Lower leg skin (tissue), 4 donors: ENCODE data around the gene SMG1. TPM values are rescaled to one million over a fixed set of nuclear protein-coding genes. Genes with fewer than 3 reads are reported as not detected.
"Not testable (repeated sequence)": the region's sequence is repeated elsewhere in the genome, so short reads cannot be mapped to it uniquely, and the experiment has no call there.

ENCODE experiments used
- DNase-seq, 2 donors: peaks; one replicate each; pipeline ENCODE4 v3.0.0-alpha.2; 2019; ENCODE audit warnings: low spot score in 2 of 2
- H3K4me3 ChIP-seq: fragments of 200-600 bp; sonication (generic); 2 replicates; pipeline ENCODE4 v1.5.1; 2017; ENCODE audit warnings: mild to moderate bottlenecking, low read depth; ENCODE audit not compliant: poor library complexity, severe bottlenecking
- CTCF ChIP-seq, 3 donors: fragments of 450-650 bp; IDR thresholded peaks; one replicate each; pipeline ENCODE4 v1.5.1; 2016; ENCODE audit warnings: antibody characterized with exemption in 3 of 3, mild to moderate bottlenecking in 3 of 3, moderate library complexity in 2 of 3
- POLR2A ChIP-seq, 2 donors: fragments of 450-650 bp; IDR thresholded peaks; one replicate each; pipeline ENCODE4 v1.6.1; 2016 to 2017; ENCODE audit warnings: antibody characterized with exemption in 2 of 2, mild to moderate bottlenecking in 1 of 2, moderate library complexity in 1 of 2
- WGBS, 2 donors: methylation state at CpG; one replicate each; pipeline ENCODE4 v1.1.5; 2018; 5-methylcytosine and 5-hydroxymethylcytosine counted together
- intact Hi-C: fragments of 100-400 bp; cut with DNase I; formaldehyde crosslinking; loops from one replicate; pipeline ENCODE4 v1.15.0; 2023; ENCODE audit warnings: low total_unique reads
- total RNA-seq, 4 donors: library from RNA; depleted of rRNA; stranded (reverse); fragments of >200 nt; gene quantifications; one replicate each; pipeline ENCODE4 v1.1.0, GENCODE V29; 2016

The SMG1 gene
- total RNA-seq, 4 donors from 2014 or later: 86.4 to 187 (median 105) TPM

- intact Hi-C loops: loop anchor here (5.0 kb wide), 1 partner anchor 163 kb away; the partner anchor contains the start of gene ARL6IP1
- H3K4me3 ChIP-seq: no peak overlapping the region
- no peak for TF ChIP-seq POLR2A (IDR thresholded peaks at IDR 0.05)
- no peak for TF ChIP-seq CTCF (IDR thresholded peaks at IDR 0.05)
- 76 to 77% methylated on average over 5 of the region's 5 CpGs for WGBS, 2 donors
- DNase-seq: no peak
These were observed 39.3 kb upstream of the SMG1 start for GRCh38 chr16:18965555-18965954.

GRCh38 chr16:18959031-18959505 is 32.9 kb upstream of the SMG1 start:
- DNase-seq: no peak
- intact Hi-C loops: no loop called here
- TF ChIP-seq CTCF (IDR thresholded peaks at IDR 0.05): no peak
- no peak for TF ChIP-seq POLR2A (IDR thresholded peaks at IDR 0.05)
- 27 to 30% methylated on average over 2 of the region's 2 CpGs for WGBS, 2 donors
- no peak overlapping the region for H3K4me3 ChIP-seq

- no peak for TF ChIP-seq POLR2A (IDR thresholded peaks at IDR 0.05)
- no peak for TF ChIP-seq CTCF (IDR thresholded peaks at IDR 0.05)
- WGBS, 2 donors: 49 to 60% methylated on average over 2 of the region's 2 CpGs
- H3K4me3 ChIP-seq: no peak overlapping the region
- intact Hi-C loops: no loop called here
- no peak for DNase-seq
These were observed 32.4 kb upstream of the SMG1 start for GRCh38 chr16:18958621-18959029.

GRCh38 chr16:18956658-18957241 is 30.5 kb upstream of the SMG1 start:
- DNase-seq, H3K4me3 ChIP-seq, intact Hi-C loops: not testable (repeated sequence)
- 71 to 82% methylated on average over 6 of the region's 6 CpGs for WGBS, 2 donors

- DNase-seq, H3K4me3 ChIP-seq, intact Hi-C loops: not testable (repeated sequence)
- WGBS, 2 donors: 46 to 57% methylated on average over 17 to 21 of the region's 21 CpGs
These were observed 29.8 kb upstream of the SMG1 start for GRCh38 chr16:18955874-18956580.

GRCh38 chr16:18953547-18953946 is 27.3 kb upstream of the SMG1 start:
- TF ChIP-seq CTCF (IDR thresholded peaks at IDR 0.05): no peak
- TF ChIP-seq POLR2A (IDR thresholded peaks at IDR 0.05): no peak
- intact Hi-C loops: no loop called here
- no peak for DNase-seq
- no peak overlapping the region for H3K4me3 ChIP-seq
